ENCODE data around the gene DNAJC5.
A peak's percentile ranks its signal among the peaks of the same experiment; 100 is the strongest.

DNAJC5 gene

GRCh38 chr20:63856098-63856511 lies 38.8 kb upstream of the DNAJC5 start:
- Mint-ChIP-seq H3K4me3 (peak overlapping the region; percentile 26), H3K27ac (peak overlapping the region; percentile 99), H3K36me3 (ENCODE audit: low read depth) (peaks cover 5% of the 10 kb centered on the region), H3K27me3 (ENCODE audit: low read depth, poor library complexity) (peaks cover 8% of the 10 kb centered on the region), H3K4me1 (peaks cover 70% of the 10 kb centered on the region), H3K9me3 (no peaks in the 10 kb centered on the region)
- DNase-seq, result peak; percentile 48
- TF ChIP-seq, protein P1, sequence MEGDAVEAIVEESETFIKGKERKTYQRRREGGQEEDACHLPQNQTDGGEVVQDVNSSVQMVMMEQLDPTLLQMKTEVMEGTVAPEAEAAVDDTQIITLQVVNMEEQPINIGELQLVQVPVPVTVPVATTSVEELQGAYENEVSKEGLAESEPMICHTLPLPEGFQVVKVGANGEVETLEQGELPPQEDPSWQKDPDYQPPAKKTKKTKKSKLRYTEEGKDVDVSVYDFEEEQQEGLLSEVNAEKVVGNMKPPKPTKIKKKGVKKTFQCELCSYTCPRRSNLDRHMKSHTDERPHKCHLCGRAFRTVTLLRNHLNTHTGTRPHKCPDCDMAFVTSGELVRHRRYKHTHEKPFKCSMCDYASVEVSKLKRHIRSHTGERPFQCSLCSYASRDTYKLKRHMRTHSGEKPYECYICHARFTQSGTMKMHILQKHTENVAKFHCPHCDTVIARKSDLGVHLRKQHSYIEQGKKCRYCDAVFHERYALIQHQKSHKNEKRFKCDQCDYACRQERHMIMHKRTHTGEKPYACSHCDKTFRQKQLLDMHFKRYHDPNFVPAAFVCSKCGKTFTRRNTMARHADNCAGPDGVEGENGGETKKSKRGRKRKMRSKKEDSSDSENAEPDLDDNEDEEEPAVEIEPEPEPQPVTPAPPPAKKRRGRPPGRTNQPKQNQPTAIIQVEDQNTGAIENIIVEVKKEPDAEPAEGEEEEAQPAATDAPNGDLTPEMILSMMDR (IDR thresholded peaks at IDR 0.05), result no peak

GRCh38 chr20:63857764-63858392 lies 37.0 kb upstream of the DNAJC5 start:
- Mint-ChIP-seq H3K9me3 (no peaks in the 10 kb centered on the region), H3K27me3 (ENCODE audit: low read depth, poor library complexity) (peaks cover 5% of the 10 kb centered on the region), H3K27ac (peak overlapping the region; percentile 99), H3K36me3 (ENCODE audit: low read depth) (peaks cover 5% of the 10 kb centered on the region), H3K4me3 (peak overlapping the region; percentile 62), H3K4me1 (peaks cover 59% of the 10 kb centered on the region)
- TF ChIP-seq, protein P1 (IDR thresholded peaks at IDR 0.05), result no peak
- DNase-seq, result peak; percentile 50

- peak; percentile 67 for DNase-seq
- Mint-ChIP-seq H3K36me3 (ENCODE audit: low read depth) (peaks cover 5% of the 10 kb centered on the region), H3K9me3 (no peaks in the 10 kb centered on the region)
Observed at GRCh38 chr20:63858393-63859165, 36.3 kb upstream of the DNAJC5 start.

GRCh38 chr20:63859166-63859699 lies 35.7 kb upstream of the DNAJC5 start:
- Mint-ChIP-seq H3K9me3 (no peaks in the 10 kb centered on the region), H3K27ac (peak overlapping the region; percentile 99), H3K27me3 (ENCODE audit: low read depth, poor library complexity) (peaks cover 5% of the 10 kb centered on the region), H3K4me1 (peaks cover 66% of the 10 kb centered on the region), H3K4me3 (peak overlapping the region; percentile 62), H3K36me3 (ENCODE audit: low read depth) (peaks cover 5% of the 10 kb centered on the region)
- DNase-seq, result no peak
- TF ChIP-seq, protein P1 (IDR thresholded peaks at IDR 0.05), result no peak

More at GRCh38 chr20:63858393-63859165, 36.3 kb upstream of the DNAJC5 start:
- Mint-ChIP-seq H3K4me3 (peak overlapping the region; percentile 62), H3K27me3 (ENCODE audit: low read depth, poor library complexity) (peaks cover 5% of the 10 kb centered on the region), H3K4me1 (peaks cover 62% of the 10 kb centered on the region), H3K27ac (peak overlapping the region; percentile 99)
- TF ChIP-seq, protein P1 (IDR thresholded peaks at IDR 0.05), result no peak

DNA sequence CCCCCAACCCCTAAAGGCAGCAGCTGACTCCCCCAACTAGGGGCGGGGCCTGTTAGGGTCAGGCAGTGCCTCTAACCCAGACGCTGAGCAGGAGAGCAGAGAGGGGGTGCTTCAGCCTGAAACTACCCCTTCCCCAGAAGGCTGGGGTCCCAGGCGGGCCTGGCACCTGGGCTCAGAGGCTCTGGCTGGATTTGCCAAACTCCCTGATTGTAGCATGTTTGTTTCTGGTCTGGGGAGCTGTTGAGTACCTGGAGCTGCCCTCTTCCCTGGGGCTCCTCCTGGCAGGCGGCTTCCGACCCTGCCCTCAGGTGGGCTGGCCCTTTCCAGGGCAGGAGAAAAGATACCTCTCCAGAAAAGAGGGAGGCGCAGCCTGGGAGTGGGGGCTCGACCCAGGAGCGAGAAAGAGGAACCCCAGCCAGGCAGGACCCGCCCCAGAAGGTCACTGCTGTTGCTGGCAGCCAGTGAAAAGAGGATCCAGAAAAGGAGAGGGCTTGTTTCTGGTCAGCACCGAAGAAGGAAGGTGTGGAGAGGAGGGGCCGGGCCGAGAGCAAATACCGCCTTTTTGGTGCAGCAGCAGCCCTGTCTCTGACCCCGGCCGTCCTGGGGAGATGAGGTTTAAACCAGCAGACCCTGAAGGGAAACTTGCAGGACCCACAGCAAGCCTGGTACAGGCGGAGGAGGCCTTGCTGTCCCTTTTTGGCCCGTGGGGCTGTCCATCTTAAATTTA lies 34.4 kb upstream of the DNAJC5 start:
- TF ChIP-seq, protein P1 (IDR thresholded peaks at IDR 0.05), result no peak
- DNase-seq, result no peak
- peaks cover 67% of the 10 kb centered on the region for H3K4me1 Mint-ChIP-seq
- H3K9me3 Mint-ChIP-seq, result no peaks in the 10 kb centered on the region
- peak overlapping the region; percentile 50 for H3K4me3 Mint-ChIP-seq
- H3K36me3 Mint-ChIP-seq (ENCODE audit: low read depth), result peaks cover 5% of the 10 kb centered on the region
- peaks cover 5% of the 10 kb centered on the region for H3K27me3 Mint-ChIP-seq (ENCODE audit: low read depth, poor library complexity)
- peak overlapping the region; percentile 84 for H3K27ac Mint-ChIP-seq
